Cardiac fibroblast (primary cell): ENCODE results near the gene AS3MT.

Source experiments
- DNase-seq, 2 donors: peaks; one replicate each; pipeline versions ENCODE4 v3.0.0 to v3.0.0-alpha.2; 2010; ENCODE audit warnings: low read depth in 2 of 2
- H3K4me3 ChIP-seq, 2 donors: replicated peaks in 1 of 2; 1 replicate in 1 of 2; 2 replicates in 1 of 2; pipeline ENCODE4 v1.5.1; 2011; ENCODE audit warnings: low read depth in 2 of 2, low read length in 2 of 2, mild to moderate bottlenecking in 2 of 2, moderate library complexity in 1 of 2
- CTCF ChIP-seq: IDR thresholded peaks from one replicate; pipeline ENCODE4 v1.5.1; 2011; ENCODE audit warnings: low read depth, mild to moderate bottlenecking, low read length, inconsistent platforms

AS3MT gene

DNA sequence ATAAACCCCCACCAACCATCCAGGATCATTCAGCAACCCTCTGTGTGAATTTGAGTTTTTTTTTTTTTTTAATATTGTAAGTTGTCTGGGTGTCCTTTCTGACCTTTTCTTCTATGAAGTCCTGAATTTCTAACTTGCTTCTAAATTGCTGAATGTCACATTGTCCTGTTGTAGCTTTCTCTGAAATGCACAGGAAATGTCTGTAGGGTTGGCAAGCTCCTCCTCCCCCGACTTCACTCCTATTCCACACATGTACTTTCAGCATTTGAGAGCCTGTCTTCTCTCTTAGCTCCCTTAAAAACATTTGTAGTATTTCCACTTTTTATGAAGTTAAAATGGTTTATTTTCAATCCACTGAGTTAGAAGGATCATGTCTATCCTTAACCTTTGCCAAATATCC lies 45.5 kb downstream of the AS3MT start:
- TF ChIP-seq CTCF = no peak
- no peak for DNase-seq
- H3K4me3 ChIP-seq = no peak overlapping the region

DNA sequence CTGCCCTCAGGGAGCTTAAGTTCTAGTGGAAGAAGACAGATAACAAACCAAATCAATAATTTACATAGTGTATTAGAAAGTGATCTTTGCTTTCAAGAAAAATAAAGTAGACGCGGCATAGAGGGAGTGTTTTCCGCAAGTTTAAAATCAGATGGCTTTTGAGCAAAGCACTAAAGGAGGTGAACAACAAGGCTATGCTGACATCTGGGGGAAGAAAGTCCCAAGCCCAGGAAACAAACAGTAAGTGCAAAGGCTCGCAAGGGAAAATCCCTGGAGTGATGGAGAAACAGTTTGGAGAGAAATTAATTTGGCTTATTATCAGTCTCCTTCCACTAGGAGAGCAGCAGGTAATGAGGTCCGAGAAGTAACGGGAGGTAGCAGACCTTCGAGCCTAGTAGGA lies 46.9 kb downstream of the AS3MT start:
- DNase-seq = no peak
- H3K4me3 ChIP-seq = no peak overlapping the region
- TF ChIP-seq CTCF = no peak

GRCh38 chr10:102917314-102917961 lies 48.2 kb downstream of the AS3MT start:
- peak; percentile 91 for TF ChIP-seq CTCF
- H3K4me3 ChIP-seq = peak overlapping the region; percentile 64 to 89
- peak; percentile 70 to 78 for DNase-seq

DNA sequence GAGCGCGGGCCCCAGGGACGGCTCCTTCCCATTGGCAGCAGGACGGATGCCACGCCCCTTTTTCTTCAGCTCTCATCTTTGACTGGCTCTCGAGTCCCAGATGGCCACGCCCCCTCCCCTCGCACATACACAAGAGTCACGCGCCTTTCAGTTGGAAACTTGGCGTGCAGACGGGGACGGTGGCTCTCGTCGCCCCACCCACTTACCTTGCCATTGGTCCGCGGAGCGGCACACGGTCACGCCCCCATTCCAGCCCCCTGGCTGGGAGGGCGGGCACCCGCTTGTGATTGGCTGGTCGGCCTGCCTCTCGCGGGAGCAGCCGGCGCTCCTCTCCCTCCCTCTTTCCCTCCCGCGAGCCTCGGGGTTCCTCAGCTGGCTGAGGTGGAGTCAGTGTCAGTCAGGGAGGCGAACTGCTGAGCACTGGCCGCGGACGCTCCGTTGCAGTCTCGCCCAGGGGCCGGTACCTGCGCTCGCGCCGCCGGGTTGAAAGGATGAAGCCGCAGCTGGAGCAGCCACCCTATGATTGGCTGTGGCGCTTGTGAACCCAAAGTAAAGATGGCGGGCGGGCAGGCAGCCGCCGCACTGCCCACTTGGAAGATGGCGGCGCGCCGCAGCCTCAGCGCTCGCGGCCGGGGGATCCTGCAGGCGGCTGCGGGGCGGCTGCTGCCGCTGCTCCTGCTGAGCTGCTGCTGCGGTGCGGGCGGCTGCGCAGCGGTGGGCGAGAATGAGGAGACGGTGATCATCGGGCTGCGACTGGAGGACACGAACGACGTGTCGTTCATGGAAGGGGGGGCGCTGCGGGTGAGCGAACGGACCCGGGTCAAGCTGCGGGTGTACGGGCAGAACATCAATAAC lies 48.9 kb downstream of the AS3MT start, which contains the start of gene CNNM2:
TSS of gene CNNM2 (plus strand) at position 333 of the 855 bp plus-strand sequence. CDS start at position 520, 187 bp downstream.
- DNase-seq = peak; percentile 100
- no peak for TF ChIP-seq CTCF
- peak within 1 kb of the TSS; percentile 89 to 99 for H3K4me3 ChIP-seq

DNA sequence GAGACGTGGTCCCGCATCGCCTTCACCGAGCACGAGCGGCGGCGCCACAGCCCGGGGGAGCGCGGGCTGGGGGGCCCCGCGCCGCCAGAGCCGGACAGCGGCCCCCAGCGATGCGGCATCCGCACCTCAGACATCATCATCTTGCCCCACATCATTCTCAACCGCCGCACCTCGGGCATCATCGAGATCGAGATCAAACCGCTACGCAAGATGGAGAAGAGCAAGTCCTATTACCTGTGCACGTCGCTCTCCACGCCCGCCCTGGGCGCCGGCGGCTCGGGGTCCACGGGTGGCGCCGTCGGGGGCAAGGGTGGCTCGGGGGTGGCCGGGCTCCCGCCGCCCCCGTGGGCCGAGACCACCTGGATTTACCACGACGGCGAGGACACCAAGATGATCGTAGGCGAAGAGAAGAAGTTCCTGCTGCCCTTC lies 49.6 kb downstream of the AS3MT start:
- DNase-seq = no peak
- TF ChIP-seq CTCF = no peak
- H3K4me3 ChIP-seq = peak overlapping the region; percentile 89 to 99

GRCh38 chr10:102919246-102919959 lies 50.1 kb downstream of the AS3MT start:
- TF ChIP-seq CTCF = no peak
- peak; percentile 9 to 11 for DNase-seq
- peak overlapping the region; percentile 89 to 99 for H3K4me3 ChIP-seq
